ENCODE measurements around the gene TOX2.

TOX2 gene

DNA sequence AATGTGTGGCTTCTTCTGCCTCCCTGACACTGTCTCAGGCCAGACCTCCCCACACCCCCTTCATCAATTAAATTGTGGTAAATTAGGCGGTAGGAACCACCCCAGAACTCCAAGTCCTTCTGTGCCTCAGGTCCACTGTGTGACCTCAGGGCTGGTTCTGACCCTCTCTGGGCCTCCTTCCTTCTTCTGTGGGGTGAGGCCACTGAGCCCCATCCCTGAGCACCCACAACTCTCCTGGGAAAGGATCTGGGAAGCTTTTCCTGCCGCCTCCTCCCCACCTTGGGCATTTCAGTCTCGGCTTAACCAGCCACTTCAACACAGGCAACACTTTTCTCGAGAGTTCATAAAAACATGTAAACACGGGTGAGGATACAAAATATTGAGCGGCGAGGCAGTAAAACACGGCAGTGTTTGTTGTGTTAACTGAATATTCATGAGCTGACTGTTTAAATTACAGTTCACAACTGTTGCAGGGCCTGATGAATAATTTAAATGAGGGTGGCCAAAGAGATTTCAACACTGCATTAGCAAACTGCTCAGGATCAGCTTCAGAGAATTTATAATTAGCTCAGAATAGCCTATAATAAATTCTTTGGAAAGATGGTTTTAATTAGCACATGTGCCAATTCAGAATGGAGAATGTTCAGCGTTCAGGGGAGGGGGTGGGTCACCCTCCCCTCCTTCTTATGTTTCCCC lies 112.1 kb downstream of the TOX2 start:
- peak; percentile 74 for DNase-seq (ENCODE audit: low read depth)
- TF ChIP-seq, protein P1, sequence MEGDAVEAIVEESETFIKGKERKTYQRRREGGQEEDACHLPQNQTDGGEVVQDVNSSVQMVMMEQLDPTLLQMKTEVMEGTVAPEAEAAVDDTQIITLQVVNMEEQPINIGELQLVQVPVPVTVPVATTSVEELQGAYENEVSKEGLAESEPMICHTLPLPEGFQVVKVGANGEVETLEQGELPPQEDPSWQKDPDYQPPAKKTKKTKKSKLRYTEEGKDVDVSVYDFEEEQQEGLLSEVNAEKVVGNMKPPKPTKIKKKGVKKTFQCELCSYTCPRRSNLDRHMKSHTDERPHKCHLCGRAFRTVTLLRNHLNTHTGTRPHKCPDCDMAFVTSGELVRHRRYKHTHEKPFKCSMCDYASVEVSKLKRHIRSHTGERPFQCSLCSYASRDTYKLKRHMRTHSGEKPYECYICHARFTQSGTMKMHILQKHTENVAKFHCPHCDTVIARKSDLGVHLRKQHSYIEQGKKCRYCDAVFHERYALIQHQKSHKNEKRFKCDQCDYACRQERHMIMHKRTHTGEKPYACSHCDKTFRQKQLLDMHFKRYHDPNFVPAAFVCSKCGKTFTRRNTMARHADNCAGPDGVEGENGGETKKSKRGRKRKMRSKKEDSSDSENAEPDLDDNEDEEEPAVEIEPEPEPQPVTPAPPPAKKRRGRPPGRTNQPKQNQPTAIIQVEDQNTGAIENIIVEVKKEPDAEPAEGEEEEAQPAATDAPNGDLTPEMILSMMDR (conservative IDR thresholded peaks at IDR 0.05; ENCODE audit: low read length), result no peak
- no peak overlapping the region for H3K4me3 ChIP-seq (ENCODE audit: low read length)

DNA sequence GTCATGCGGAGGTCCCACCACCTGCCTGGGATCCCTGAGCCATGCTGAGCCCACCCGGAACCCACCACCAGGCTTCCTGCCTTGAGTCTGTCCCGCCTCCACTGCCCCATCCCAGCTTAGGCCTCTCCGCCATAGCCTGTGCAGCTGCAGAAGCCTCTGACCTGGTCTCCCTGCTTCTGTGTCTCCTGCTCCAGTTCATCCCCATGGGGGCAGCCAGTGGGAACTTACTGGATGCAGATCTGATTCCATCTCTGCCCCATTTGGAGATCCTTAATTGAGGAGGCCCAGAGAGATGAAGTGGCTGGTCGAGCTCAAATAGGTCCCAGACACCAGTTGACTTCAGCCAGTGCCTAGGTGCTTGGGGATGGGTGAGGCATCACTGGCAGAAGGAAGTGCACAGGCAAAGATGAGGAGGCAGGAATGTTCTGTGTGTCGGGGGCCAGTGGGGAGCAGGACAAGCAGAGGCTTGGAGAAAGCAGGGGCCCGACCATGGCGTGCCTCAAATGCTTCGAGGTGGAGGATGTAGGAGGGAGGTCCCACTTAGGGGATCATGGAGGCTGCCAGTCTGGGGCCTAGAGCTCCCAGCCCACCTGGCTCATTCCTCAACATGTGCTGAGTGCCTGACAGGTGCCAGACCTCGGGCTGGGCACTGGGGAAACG lies 112.8 kb downstream of the TOX2 start:
- H3K4me3 ChIP-seq (ENCODE audit: low read length), result no peak overlapping the region
- TF ChIP-seq, protein P1 (conservative IDR thresholded peaks at IDR 0.05; ENCODE audit: low read length), result no peak
- DNase-seq (ENCODE audit: low read depth), result no peak

DNA sequence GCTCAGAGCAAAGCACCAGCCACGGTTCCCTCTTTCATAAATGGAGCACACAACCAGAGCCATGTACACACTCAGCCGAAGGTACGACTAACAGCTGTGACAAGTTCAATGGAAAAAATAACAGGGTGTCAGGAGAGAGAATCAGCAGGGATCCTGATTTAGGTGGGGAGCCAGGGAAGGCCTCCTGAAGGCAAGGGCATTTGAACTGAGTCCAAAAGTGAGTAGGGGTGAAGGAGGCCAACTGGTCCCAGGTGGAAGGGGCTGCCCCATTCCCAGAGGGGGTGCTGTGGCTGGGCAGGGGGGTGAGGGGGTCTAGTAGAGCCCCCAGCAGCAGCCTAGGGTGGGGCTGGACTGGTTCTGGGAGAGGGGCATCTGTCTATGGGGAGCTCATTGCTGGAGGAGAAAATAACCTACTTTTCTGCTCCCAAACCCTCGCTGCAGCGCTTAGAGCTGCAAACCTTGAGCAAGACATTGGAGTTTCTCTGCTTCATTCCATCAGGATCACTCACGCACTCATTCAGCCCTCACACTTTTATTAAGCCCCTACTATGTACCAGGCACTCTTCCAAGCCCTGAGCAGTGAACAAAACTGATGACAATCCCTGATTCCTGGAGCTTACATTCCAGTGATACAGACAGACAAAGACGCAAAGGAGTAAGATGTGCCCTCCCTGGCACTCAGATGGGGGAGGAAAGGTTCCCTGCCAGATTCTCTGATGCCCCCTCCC lies 113.5 kb downstream of the TOX2 start:
- TF ChIP-seq, protein P1 (conservative IDR thresholded peaks at IDR 0.05; ENCODE audit: low read length), result no peak
- peak; percentile 36 for DNase-seq (ENCODE audit: low read depth)
- H3K4me3 ChIP-seq (ENCODE audit: low read length), result no peak overlapping the region

DNA sequence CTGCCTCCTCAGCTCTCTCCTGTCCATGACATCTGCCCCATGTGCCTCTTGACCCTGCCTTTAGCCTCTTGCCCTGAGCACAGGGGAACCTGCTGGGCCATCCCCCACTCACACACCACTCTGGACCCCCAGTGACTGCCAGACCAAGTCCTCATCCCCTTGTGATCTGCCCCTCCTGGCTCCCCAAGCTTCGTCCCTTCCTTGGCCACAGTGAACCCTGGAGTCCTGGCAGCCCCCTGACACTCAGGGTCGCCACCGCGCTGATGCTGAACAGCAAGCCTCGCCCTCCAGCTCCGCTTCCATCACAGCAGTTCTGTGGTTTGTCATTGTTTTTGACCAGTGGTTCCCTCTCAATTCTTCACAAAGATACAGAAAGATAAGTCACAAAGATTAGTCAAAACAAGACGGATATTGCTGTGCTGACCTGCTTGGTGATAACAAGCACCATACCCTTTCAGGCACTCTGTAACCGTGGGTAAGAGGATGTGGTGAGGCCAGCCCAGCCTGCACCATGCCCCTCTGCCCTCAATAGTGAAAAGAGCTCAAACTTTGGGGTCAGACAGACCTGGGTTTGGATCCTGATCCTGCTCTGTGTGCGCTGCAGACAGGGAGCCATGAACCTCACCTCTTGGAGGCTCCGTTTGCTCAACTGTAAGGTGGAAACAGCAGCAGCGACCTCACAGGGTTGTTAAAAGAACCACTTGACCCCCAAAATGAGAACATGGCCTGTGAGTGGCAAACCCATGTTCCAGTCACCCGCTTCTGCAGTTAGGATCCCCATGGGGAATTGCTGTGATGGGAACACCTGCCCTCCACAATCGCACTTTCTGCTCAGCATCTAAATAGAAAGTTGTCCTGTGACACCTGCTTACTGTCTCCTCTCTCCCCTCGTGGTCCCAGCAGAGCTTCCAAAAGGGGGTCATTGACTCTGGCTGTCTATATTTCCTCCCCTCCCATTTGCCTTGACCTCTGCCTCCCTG lies 114.5 kb downstream of the TOX2 start:
- no peak for DNase-seq (ENCODE audit: low read depth)
- no peak overlapping the region for H3K4me3 ChIP-seq (ENCODE audit: low read length)
- TF ChIP-seq, protein P1 (conservative IDR thresholded peaks at IDR 0.05; ENCODE audit: low read length), result no peak

DNA sequence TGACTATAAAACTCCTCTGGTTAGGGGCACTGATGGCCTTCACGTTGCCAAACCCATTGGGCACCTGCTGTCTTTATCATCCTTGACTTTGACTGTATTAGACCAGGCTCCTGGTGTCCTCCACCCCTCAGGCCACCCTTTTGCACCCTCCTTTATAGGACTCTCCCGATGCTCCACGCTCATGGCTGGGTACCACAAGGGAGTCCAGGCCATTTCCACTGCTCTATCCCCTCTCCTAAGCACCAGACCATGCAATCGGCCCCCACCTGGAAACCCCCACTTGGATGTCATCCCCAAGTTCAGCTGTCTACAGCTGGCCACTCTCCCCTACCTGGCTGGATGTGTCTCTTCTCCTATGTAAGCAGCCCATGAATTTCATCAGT lies 115.2 kb downstream of the TOX2 start:
- TF ChIP-seq, protein P1 (conservative IDR thresholded peaks at IDR 0.05; ENCODE audit: low read length), result no peak
- H3K4me3 ChIP-seq (ENCODE audit: low read length), result no peak overlapping the region
- no peak for DNase-seq (ENCODE audit: low read depth)

DNA sequence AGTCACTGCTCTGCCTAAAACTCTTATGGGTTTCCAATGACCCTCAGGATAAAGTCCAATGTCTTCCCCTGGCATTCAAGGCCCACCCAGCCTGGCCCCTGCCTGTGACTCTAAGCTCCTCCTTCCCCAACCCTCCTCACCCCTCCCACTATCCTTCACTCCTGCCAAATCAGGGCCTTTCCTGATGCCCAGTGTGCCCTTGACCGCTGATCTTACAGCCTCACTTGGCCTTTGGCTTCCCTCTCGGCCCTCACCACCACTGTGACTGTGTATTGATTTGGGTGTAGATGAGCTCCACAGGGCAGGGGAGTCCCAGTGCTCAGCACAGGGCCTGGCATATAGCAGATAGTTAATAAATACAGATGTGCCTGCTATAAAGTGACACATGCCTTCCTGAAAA lies 115.7 kb downstream of the TOX2 start:
- DNase-seq (ENCODE audit: low read depth), result no peak
- H3K4me3 ChIP-seq (ENCODE audit: low read length), result no peak overlapping the region
- TF ChIP-seq, protein P1 (conservative IDR thresholded peaks at IDR 0.05; ENCODE audit: low read length), result no peak

All from AG10803 (cell line).